HG02973 (cell line): ENCODE data around the gene ORM1.

ENCODE experiments used
- ATAC-seq: cut with Tn5 transposase; IDR thresholded peaks from one replicate; pipeline ENCODE4 v1.9.1; 2021; ENCODE audit warnings: moderate library complexity; ENCODE audit not compliant: unreplicated experiment

ORM1 gene

DNA sequence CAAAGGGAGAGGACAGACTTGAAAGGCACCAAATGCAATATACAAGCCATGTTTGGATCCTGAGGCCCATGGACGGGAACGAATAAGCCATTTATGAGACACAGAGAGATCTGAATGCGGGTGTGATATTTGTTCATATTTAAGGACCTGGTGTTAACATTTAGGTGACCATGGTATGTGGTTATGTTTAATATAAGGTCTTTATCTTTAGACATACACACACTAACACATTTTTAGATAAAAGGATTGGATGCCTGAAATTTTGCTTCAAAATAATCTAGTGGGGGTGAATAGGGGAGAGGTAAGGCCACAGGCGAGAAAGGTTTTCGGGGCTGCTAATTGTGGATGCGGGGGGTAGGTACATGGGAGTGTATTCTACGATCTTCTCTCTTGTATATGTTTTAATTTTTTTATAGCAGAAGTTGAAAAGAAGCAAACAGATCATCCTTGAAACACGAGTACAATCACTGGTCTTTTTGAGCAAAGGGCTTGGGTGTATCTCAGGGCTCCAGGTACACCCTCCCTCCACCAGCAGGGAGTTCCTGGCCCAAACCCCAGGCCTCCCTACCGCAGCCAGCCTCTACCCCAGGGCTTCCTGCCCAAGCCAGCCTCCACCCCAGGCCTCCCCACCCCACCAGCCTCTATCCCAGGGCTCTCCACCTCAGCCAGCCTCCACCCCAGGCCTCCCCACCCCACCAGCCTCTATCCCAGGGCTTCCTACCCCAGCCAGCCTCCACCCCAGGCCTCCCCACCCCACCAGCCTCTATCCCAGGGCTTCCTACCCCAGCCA lies 52.7 kb downstream of the ORM1 start:
- ATAC-seq, result no peak
